NCI-H69 (cell line): ENCODE results near the gene WDR88.
A peak's percentile ranks its signal among the peaks of the same experiment; 100 is the strongest.
"Not testable (repeated sequence)": the region's sequence is repeated elsewhere in the genome, so short reads cannot be mapped to it uniquely, and the experiment has no call there.

Source experiments
- DNase-seq: peaks from one replicate; lab custom pipeline; 2025; lab: John Stamatoyannopoulos, UW

The WDR88 gene

DNA sequence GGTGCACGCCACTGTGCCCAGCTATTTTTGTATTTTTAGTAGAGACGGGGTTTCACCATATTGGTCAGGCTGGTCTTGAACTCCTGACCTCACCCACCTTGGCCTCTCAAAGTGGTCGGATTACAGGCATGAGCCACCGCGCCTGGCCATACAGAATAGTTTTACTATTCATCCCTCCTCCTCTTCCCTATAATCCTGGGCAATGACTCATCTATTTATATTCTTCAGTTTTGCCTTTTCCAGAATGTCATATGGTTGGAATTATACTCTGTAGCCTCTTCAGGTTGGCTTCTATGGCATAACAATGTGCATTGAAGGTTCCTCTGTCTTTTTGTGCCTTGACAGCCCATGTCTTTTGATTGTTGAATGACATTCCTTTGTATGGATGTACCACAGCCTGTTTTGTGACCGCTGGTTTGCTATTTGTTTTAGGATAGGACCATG lies 40.0 kb downstream of the WDR88 start:
- no peak for DNase-seq

- no peak for DNase-seq
Observed at GRCh38 chr19:33174186-33174585, 42.3 kb downstream of the WDR88 start.

DNA sequence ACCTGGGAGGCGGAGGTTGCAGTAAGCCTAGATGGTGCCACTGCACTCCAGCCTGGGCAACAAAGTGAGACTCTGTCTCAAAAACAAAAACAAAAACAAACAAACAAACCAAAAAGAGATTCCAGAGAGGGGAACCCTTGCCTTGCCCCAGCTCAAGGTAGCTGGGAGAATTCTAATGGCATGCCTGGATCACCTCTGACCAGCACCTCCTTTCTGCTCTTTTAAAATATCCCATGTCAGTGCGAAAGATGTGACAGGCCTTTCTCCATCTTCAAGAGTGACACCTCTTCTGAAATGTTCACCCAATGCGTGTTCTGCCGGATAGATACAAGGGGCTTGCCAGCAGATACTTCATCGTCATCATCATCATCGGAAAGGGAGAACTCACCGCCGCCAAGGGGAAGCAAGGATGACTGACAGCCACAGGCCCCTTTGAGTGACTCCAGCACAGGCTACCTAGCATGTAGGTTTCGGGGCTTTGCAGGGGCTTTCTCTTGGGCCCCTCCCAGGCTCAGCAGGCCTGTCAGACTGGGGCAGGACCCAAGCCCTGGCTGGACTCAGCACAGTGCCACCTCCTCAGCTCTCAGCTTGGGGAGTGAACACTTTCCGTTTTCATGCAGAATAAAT lies 43.4 kb downstream of the WDR88 start:
- no peak for DNase-seq

DNA sequence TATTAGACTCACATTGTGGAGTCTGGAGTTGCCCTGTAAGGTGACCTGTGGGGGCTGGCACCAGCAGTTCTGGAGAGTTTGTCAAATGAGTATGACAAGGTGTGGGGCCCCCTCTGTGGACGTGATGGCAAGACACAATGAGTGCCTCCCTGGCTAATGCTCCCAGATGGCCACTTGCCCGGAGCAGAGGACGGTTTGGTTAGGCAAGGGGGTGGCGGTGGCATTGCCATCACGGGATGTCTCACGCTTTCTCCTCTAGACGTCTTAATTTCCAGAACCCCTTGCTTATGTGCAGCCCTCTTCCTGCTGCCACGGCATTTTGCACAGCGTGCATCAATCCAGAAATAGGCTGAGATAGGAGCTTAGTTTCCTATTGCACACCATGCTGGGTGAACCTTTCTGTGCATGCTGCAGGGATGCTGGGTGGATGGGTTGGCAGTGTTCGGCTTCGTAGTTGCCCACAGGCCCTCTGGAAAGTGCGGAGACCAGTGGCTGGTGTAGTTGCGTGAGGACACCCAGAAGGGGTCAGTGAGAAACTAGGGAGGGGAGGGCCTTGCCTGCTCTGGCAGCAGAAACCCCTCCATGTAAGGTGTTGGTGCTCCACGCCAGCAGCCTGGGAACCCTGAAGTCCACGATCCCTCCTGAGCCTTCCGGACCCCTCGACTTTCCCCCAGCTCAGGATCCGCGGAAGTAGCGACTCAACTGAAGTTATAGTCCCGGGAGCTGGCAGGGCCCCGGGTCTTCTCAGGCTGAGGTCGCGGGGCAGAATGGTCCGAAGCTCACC lies 44.2 kb downstream of the WDR88 start:
- peak; percentile 63 for DNase-seq

DNA sequence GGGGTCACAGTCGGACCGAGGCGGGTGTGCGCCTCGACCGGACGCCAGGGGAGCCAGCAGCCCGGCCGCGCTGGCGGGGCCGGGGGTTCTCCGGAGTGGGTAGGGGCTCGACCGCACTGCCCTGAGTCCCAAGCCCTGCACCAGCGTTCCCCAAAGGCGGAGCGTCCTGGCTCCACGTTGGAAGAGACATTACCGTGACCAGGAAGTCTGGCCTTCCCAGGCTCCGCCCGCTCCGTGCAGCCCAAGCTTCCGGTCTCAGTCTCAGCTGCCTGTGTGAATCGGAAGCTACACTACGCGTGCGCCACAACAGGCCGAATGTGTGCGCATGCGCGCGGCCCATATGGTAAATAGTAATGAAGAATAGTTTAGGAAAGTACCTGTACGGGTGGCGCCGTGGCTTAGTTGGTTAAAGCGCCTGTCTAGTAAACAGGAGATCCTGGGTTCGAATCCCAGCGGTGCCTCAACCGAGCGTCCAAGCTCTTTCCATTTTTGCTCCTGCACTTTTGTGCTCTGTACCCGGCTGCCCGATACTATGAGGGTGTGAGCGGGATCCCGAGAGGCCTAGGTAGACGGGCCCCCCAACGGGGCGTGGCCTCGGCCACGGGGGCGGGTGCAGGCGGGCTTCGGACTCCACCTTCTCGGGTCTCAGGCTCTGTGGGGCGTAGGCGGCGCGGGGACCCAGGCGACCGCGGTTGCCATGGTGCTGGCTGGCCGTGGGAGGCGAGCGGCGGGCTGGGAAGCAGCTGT lies 44.9 kb downstream of the WDR88 start:
- DNase-seq, result peak; percentile 100

DNA sequence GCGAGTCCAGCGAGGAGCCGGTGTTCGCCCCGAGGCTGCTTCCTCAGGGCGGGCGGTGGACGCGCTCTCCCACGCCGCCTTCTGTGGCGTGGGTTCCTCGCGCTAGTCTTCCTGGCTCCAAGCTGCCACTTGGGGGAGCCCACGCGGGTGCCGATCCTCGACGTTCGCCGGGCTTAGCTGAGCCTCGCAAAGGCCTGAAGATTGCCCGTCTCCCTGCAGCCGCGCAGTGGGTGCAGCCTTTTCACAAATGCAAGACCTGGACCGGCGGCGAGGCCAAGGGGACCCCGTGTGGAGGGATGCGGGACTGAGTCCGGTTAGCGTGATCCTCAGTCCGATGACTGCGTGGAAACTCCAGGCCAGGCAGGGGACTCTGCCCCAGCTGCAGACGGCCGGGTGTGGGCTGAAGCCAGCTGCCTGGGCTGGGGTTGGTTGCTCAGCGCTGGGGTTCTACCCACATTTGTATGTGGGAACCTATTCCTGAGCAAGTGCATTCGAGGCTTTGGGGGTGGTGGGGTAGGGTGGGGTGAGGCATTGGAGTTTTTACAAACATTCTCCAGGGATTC lies 45.6 kb downstream of the WDR88 start:
- DNase-seq, result no peak

GRCh38 chr19:33186431-33187182 lies 54.7 kb downstream of the WDR88 start:
- peak; percentile 58 for DNase-seq

DNA sequence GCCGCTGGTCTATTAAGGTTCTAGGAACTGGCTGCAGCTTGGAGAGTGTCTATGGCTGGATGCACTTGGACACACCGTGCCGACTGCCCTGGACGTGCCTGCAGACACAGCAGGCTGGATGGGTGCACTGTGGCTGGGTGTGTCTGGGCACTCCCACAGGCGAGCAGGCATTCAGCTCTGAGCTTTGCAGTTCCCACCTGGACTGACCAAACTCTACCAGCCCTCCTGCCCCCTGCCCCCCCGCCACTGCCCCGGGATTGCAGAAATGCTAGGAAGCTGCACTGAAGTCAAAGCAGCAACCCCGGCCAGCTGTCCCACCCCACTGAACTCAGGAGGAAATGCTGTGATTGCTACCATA lies 55.2 kb downstream of the WDR88 start:
- DNase-seq, result peak; percentile 58

GRCh38 chr19:33189453-33189852 lies 57.5 kb downstream of the WDR88 start:
- no peak for DNase-seq

DNA sequence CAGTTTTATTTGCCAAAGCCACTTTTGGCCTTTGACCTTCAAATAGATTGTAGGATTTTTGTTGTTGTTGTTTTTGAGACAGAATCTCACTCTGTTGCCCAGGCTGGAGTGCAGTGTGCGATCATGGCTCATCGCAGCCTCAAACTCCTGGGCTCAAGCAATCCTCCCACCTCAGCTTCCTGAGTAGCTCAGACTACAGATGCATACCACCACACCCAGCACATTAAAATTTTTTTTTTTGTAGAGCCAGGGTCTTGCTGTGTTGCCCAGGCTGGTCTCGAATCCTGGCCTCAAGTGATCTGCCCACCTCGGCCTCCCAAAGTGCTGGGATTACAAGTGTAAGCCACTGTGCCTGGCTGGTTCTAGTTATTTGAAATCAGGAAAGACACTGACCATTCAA lies 59.2 kb downstream of the WDR88 start:
- DNase-seq, result not testable (repeated sequence)

- no peak for DNase-seq
Observed at GRCh38 chr19:33191501-33191900, 59.6 kb downstream of the WDR88 start.

DNA sequence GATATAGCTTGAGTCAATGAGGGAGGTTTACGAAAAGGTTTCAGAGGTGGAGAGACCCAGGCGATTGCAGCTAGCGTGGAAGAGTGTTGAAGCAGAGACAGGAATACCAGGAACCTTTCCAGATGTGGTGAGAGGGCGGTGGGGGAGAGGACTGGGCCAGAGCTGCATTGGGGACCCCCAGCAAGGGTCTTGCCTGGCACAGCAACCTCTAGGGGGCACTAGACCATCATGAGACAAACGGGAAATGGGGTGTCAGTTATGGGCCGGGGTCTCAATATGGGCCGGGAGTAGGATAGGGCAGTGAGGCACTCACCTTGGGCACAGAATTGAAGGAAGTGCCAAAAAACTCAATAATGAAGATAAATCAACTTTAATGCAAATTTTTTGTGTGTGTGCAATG lies 60.1 kb downstream of the WDR88 start:
- peak; percentile 10 for DNase-seq

DNA sequence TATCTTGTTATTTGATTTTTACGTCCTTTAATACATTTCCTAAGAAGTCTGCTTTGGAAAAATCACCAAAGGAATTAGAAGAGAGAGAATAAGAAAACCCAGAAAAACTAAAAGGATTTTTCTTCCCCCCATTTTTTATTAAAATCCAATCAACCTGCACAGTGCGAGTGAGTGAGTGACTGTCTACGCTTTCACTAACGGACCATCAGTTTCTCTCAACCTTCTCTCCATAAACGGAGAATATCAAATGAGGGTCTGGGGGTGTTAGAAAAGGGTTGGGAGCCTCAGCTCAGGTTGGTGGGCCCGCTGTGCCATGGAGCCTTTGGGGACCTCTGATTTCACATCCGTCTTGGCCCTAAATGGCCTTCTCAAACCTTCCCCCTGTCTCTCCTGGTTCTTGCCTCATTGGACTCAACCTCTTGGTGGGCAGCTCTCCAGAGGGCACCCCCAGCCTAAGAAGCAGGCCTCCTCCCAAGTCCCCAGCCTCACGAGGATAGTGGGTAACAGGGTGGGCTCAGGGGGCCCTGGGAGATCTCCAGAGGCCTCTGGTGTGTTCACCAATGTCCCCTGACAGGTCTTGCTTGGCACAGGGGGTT lies 61.5 kb downstream of the WDR88 start:
- DNase-seq, result no peak

- peak; percentile 88 for DNase-seq
Observed at GRCh38 chr19:33193865-33194362, 62.0 kb downstream of the WDR88 start, which contains the start of gene LRP3. LRP3 (plus strand) TSS chr19:33194330; CDS start chr19:33194786, 456 bp downstream.

DNA sequence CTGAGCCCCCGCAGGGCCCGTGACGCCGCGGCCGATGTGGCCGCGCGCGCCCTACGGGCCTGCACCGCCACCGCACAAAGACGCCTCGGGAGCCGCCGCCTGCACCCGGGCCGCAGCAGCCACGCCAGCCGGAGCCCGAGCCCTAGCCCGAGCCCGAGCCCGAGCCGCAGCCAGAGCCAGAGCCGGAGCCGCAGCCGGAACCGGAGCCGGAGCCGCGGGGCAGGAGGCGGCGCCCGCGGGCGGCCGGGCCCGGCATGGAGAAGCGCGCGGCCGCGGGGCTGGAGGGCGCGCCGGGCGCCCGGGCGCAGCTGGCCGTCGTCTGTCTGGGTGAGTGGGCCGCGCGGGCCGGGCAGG lies 62.6 kb downstream of the WDR88 start:
- peak; percentile 61 for DNase-seq

DNA sequence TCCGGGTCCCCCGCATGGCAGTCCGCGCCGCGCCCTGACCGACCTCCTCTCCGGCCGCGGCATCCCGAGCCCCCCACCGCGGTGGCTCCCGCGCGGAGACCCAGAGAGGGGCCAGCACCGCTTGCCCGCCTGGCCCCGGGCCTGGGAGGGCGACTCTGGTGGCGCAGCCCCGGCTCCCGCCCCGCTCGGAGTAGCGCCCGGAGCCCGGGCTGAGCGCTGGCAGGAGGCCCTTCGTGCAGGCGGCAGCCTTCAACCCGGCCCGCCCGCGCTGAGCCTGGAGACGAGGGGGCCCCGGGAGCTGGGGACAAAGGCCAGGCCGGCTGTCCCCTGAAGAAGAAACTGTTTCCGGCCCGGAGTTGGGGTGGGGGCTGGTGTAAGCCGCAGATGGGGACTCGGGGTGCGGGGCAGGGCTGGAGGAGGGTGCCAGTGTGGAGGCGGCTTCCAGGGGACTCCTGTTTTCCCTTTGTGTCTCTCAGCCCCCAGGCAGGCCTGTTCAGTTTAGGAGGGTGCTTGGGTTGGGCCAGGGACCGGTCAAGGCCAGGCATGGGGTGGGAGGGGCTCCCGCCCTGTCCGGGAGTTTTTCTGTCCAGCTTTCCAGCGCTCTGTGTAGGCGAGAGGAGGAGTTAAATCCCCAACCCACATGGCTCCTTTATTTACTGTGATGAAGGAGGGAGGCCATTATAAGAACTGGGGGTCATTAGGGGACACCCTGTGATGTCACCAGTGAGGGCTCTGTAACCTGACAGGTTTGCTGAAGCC lies 63.2 kb downstream of the WDR88 start:
- DNase-seq, result peak; percentile 58

DNA sequence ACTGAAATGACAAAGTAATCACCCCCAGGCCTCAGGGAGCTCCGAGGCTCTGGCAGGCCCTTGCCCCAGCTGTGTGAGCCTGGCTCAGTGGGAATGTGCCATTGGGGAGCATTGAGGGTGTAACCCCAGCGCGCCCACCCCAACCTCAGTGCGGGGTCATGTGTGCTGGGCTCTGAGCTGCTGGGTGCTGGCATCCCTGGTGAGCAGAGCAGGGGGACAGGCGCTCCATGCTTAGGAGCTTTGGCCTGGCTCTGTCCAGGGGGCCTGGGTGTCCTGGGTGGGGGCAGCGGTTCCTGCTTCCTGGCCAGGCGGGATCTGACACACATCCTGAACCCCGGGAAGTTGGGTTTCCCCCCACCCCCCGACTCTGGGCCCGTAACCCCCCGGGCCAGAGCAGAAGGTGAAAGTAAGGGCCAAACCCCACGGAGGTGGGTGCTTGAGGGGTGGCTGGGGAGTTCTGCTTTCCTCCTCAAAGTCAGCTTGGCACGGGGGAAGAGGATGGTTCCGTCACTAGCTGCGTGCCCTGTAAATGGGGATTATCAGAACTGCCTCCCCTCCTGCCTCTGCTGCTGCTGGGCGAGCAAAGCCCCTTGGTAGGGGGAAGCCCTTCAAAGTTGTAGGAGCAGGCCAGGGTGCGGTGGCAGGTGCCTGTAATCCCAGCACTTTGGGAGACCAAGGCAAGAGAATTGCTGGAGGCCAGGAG lies 63.9 kb downstream of the WDR88 start:
- DNase-seq, result no peak

DNA sequence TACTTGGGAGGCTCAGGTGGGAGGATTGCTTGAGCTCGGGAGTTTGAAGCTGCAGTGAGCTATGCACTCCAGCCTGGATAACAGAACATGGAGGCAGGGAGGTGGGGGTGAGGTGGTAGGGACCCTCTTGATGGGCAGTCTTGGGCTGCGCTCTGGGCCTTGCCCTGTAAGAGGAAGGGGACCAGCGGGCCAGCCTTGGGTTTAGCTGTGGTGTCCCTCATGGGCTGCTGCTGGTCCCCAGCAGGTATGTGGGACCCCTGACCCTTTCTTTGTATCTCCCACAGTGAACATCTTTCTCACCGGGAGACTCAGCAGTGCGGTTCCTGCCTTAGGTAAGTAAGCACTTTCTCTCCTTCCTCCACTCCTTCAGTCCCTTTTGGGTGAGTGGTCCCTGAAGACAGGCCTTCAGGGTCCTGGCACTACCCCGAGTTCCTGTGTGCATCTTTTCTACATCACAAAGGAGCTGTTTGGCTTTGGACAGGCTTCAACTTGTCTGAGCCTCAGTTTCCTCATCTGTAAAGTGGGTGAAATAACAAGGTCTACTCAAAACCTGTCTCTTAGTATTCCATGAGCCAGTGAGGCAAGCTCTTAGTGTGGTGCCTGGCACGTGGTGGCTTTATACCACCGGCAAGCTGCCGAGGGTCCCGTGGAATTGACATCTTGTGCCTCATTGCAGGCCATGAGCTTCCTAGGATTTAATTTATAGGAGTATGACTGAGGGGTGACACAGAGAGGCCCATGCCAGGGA lies 64.7 kb downstream of the WDR88 start:
- DNase-seq, result no peak

DNA sequence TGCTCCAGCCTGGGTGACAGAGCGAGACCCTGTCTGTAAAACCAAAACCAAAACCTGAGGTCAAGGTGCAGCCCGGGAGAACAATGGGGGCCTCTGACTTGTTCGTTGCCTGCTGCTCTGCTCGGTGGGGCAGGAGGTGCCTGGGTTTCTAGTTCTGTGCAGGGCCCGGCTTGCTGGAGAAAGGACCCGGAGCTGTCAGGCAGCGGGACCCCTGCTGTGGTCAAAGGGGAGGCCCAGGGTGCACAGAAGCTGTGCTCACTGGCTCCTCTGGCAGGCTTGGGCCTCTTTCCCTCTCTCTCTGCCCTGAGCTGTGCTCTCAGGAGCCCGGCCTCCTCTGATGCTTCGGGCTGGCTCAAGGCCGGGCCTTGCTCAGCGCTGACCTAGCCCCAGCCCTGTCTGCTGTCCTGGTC lies 65.7 kb downstream of the WDR88 start:
- no peak for DNase-seq
